ENCODE measurements around the gene WFIKKN2. TPM values are rescaled to one million over a fixed set of nuclear protein-coding genes. Genes with fewer than 3 reads are reported as not detected.

Gene WFIKKN2
- total and polyA plus RNA-seq, 2 experiments from 2014 or later = not detected

GRCh38 chr17:50792132-50792531 lies 43.3 kb upstream of the WFIKKN2 start:
- TF ChIP-seq CREB1 (CRISPR knock-in tag; IDR thresholded peaks at IDR 0.05; ENCODE audit: low read depth) (no peak), ZNF462 (CRISPR knock-in tag; IDR thresholded peaks at IDR 0.05) (no peak), NANOG (IDR thresholded peaks at IDR 0.05; ENCODE audit: borderline replicate concordance) (no peak), CTCF (conservative IDR thresholded peaks at IDR 0.05; ENCODE audit: low read depth in 2 of 2) (no peak), JUNB (IDR thresholded peaks at IDR 0.05; ENCODE audit: unreplicated experiment) (no peak), EZH2 (IDR thresholded peaks at IDR 0.05; ENCODE audit: low read depth, unreplicated experiment) (no peak), ZNF331 (CRISPR knock-in tag; IDR thresholded peaks at IDR 0.05; ENCODE audit: low read depth) (no peak), POLR2AphosphoS5 (IDR thresholded peaks at IDR 0.05; ENCODE audit: low read depth) (no peak), REST (IDR thresholded peaks at IDR 0.05; ENCODE audit: unreplicated experiment) (no peak), STAT1 (IDR thresholded peaks at IDR 0.05; ENCODE audit: unreplicated experiment) (no peak), ETS1 (IDR thresholded peaks at IDR 0.05) (no peak), EZH2phosphoT487 (IDR thresholded peaks at IDR 0.05; ENCODE audit: unreplicated experiment) (no peak), ZNF114 (CRISPR knock-in tag; IDR thresholded peaks at IDR 0.05) (no peak)
- Mint-ChIP-seq H3K27me3 (ENCODE audit: insufficient read depth, low read depth, poor library complexity) (no peaks in the 10 kb centered on the region), H3K36me3 (ENCODE audit: low read depth) (no peaks in the 10 kb centered on the region), H3K4me1 (peaks cover 13% of the 10 kb centered on the region), H3K9me3 (no peaks in the 10 kb centered on the region), H3K4me3 (no peak overlapping the region), H3K27ac (no peak overlapping the region)
- Histone ChIP-seq H3K4me1 (ENCODE audit: insufficient read depth) (peaks cover 8% of the 10 kb centered on the region), H3K9me2 (ENCODE audit: insufficient read depth) (no peaks in the 10 kb centered on the region), H2AFZ (no peak overlapping the region), H3K27me3 (ENCODE audit: insufficient read depth) (no peaks in the 10 kb centered on the region), H3K36me3 (ENCODE audit: insufficient read depth) (no peaks in the 10 kb centered on the region), H4K20me1 (replicated peaks; ENCODE audit: insufficient read depth) (no peaks in the 10 kb centered on the region), H3K27ac (ENCODE audit: low read depth) (no peak overlapping the region), H3K4me2 (no peak overlapping the region), H3F3A (replicated peaks; ENCODE audit: low read depth) (no peaks in the 10 kb centered on the region), H3K4me3 (no peak overlapping the region), H3K79me2 (replicated peaks; ENCODE audit: insufficient read depth) (no peaks in the 10 kb centered on the region)
- ATAC-seq (no peak), DNase-seq (ENCODE audit: low spot score) (no peak)

All from GM23338 (cell line).